ENCODE data around the gene SLC25A21.
"Not testable (repeated sequence)": the region's sequence is repeated elsewhere in the genome, so short reads cannot be mapped to it uniquely, and the experiment has no call there.

SLC25A21 gene

GRCh38 chr14:36702474-36702873 lies 469.9 kb downstream of the SLC25A21 start:
- DNase-seq (ENCODE audit: low read depth), result no peak

DNA sequence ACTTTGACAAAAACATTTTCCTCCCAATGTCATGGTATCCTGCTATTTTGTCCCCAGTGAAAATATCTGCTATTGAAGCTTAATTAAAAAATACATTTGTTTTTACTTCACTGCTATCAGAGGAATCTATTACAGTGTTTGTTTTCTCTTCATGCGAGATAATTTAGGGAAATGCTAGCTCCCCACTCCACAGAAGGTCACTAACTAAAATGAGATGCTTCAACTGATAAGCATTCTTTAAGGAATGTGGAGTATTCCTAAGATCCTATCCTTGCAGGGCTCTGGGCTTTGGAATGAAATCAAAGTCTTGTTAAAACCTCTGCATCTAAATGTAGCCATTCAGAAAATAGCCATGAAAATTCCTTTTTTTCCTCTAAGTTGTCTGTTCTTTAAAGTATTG lies 471.3 kb downstream of the SLC25A21 start:
- DNase-seq (ENCODE audit: low read depth), result no peak

- DNase-seq (ENCODE audit: low read depth), result no peak
Observed at GRCh38 chr14:36700651-36701050, 471.8 kb downstream of the SLC25A21 start.

DNA sequence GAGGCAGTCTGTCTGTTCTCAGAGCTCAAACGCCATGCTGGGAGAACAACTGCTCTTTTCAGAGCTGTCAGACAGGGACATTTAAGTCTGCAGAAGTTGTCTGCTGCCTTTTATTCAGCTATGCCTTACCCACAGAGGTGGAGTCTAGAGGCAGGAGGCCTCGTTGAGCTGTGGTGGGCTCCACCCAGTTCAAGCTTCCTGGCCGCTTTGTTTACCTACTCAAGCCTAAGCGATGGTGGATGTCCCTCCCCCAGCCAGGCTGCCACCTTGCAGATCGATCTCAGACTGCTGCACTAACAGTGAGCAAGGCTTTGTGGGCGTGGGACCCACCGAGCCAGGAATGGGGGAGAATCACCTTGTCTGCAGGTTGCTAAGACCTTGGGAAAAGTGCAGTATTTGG lies 473.0 kb downstream of the SLC25A21 start:
- DNase-seq (ENCODE audit: low read depth), result not testable (repeated sequence)

- no peak for DNase-seq (ENCODE audit: low read depth)
Observed at GRCh38 chr14:36690311-36691040, 481.9 kb downstream of the SLC25A21 start.

GRCh38 chr14:36684946-36685345 lies 487.5 kb downstream of the SLC25A21 start:
- no peak for DNase-seq (ENCODE audit: low read depth)

DNA sequence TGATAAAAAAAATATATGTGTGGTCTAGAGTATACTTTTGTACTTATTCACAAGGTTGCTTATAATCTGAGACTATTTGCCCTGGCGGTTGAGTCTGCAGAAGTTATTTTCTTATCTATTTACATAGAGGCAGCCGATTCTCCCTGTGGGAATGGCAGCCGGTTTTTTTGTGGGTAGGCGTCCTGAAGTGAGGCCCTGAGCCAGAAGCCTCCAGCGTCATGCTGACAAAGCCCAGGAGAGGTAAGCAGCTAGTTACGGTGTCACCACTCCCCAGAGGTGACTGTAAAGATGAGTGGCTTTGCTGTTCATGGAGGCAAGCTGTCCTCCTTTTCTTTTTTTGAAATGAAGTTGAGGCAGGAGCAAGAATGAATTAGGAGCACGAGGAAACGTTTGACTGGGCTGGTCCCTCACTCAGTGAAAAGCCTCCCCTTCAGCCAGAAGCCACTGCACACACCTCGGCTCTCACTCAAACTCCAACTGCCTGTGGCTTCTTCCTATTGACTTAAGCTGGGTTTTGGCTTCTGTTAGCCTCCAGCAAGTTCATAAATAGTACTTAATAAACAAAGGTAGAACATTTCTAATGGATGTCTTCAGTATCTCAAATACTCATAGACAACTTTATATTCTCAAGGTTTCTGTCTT lies 489.2 kb downstream of the SLC25A21 start:
- no peak for DNase-seq (ENCODE audit: low read depth)

GRCh38 chr14:36682338-36682737 lies 490.1 kb downstream of the SLC25A21 start:
- no peak for DNase-seq (ENCODE audit: low read depth)

DNA sequence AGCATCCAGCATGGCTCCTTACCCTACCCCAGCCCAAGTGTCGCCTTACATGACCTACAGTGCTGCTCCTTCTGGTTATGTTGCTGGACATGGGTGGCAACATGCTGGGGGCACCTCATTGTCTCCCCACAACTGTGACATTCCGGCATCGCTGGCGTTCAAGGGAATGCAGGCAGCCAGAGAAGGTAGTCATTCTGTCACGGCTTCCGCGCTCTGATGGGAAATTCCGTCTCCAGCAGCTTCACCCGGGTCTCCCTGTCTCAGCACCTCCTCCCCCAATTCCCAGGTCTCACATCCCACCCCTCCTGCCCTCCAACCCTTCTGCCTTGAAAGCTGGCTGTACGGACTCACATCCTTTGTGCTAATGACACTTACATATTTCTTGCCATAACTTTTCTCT lies 496.2 kb downstream of the SLC25A21 start:
- DNase-seq (ENCODE audit: low read depth), result no peak

- DNase-seq (ENCODE audit: low read depth), result no peak
Observed at GRCh38 chr14:36675581-36675980, 496.8 kb downstream of the SLC25A21 start.

DNA sequence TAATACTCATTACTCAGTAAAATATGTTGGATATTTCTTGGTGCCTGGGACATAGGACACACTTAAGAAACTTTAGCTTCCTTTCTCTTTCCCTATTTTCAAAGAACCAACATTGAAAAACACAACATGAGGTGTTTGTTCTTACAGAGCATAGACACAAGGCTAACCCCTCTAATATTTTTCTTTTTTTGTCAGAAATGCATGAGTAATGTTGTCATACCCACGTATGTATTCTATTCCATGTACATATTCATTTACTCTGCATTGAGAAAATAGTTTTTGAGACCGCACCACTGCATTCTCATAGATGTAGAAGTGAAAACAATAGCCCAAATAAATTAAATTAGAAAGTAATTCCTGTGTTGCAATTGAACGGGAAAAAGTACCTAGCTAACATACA lies 497.7 kb downstream of the SLC25A21 start:
- DNase-seq (ENCODE audit: low read depth), result no peak

- no peak for DNase-seq (ENCODE audit: low read depth)
Observed at GRCh38 chr14:36672095-36672494, 500.3 kb downstream of the SLC25A21 start.

DNA sequence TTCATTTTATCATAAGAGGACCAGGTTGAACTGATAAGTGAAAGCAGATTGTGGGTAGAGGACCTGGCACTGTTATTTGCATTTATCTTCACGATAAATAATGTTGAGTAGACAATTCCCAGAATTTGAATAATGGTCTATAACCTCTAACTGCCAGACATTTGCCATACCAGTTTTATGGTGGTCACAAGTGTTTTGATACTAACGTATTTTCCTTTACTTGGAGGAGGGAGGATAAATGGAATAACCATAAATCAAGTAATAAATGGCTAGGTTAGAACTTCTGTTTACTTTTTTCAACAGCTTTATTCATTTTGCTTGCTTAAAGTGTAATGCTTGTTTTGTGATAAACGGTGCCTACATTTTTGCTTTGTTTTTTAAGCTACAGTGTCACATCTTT lies 501.3 kb downstream of the SLC25A21 start:
- no peak for DNase-seq (ENCODE audit: low read depth)

DNA sequence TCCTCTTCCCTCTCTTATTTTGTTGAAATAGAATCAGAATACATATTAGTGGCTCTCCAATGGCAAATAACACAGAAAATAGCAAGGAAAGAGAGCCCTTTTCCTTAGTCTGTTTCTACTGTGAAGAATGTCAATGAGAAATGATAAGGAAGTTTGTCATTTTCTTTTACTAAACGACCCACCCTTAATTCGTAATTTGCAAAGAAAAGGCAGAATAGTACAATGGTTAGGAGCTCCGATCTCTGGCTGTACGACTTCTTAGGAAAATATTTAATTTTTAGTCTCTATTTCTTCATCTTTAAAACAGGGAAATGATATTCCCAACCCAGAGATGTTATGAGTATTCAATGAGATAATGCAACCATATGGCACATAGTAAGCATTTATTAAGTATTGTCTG lies 504.7 kb downstream of the SLC25A21 start:
- DNase-seq (ENCODE audit: low read depth), result no peak

- DNase-seq (ENCODE audit: low read depth), result no peak
Observed at GRCh38 chr14:36666416-36667206, 505.8 kb downstream of the SLC25A21 start.

DNA sequence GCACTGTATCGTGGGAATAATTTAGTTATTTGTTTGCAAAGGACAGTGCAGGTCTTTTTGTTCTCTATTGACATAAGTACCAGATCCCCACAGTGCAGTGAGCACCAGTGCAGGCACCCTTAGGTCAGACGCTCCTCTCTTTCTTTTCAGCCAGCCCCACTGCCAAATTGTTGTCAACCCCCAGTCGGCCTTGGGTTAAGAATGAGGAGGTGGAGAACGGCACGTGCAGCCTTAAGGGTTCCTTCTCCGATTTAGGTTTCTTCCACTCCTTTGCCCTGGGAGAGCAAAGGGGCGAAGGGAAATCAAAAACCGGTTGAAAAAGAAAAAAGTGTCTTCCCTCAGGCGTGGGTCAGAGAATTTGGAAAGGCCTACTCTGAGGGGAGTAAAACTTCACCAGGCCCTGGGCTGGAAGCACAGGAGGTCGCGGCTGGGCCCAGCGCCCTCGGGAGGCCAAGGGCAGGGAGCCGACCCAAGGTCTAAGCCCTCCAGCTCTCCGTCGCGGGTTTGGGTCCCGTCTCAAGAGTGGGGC lies 506.5 kb downstream of the SLC25A21 start:
- DNase-seq (ENCODE audit: low read depth), result no peak

GRCh38 chr14:36664322-36665193 lies 507.8 kb downstream of the SLC25A21 start:
- no peak for DNase-seq (ENCODE audit: low read depth)

GRCh38 chr14:36663404-36664321 lies 508.7 kb downstream of the SLC25A21 start:
- DNase-seq (ENCODE audit: low read depth), result no peak

DNA sequence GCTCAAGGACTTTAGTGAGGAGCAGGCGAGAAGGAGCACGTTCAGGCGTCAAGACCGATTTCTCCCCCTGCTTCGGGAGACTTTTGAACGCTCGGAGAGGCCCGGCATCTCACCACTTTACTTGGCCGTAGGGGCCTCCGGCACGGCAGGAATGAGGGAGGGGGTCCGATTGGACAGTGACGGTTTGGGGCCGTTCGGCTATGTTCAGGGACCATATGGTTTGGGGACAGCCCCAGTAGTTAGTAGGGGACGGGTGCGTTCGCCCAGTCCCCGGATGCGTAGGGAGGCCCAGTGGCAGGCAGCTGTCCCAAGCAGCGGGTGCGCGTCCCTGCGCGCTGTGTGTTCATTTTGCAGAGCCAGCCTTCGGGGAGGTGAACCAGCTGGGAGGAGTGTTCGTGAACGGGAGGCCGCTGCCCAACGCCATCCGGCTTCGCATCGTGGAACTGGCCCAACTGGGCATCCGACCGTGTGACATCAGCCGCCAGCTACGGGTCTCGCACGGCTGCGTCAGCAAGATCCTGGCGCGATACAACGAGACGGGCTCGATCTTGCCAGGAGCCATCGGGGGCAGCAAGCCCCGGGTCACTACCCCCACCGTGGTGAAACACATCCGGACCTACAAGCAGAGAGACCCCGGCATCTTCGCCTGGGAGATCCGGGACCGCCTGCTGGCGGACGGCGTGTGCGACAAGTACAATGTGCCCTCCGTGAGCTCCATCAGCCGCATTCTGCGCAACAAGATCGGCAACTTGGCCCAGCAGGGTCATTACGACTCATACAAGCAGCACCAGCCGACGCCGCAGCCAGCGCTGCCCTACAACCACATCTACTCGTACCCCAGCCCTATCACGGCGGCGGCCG lies 509.6 kb downstream of the SLC25A21 start:
- no peak for DNase-seq (ENCODE audit: low read depth)

DNA sequence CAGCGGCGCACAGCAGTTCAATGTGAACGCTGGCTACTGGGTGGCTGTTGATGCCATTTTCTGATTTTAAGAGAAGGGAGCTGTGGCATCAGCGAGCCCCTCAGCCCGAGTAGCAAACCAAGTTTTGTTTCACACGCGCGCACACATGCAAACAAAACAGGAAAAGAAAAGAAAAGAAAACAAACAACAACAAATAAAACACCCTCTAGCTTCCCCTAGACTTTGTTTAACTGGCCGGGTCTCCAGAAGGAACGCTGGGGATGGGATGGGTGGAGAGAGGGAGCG lies 510.2 kb downstream of the SLC25A21 start:
- no peak for DNase-seq (ENCODE audit: low read depth)
